NCI-H2029 (cell line): ENCODE measurements around the gene NECAB3.

ENCODE experiments used
- DNase-seq: peaks from one replicate; lab custom pipeline; 2025; lab: John Stamatoyannopoulos, UW

The NECAB3 gene

GRCh38 chr20:33697129-33697528 is 22.9 kb upstream of the NECAB3 start:
- no peak for DNase-seq

DNA sequence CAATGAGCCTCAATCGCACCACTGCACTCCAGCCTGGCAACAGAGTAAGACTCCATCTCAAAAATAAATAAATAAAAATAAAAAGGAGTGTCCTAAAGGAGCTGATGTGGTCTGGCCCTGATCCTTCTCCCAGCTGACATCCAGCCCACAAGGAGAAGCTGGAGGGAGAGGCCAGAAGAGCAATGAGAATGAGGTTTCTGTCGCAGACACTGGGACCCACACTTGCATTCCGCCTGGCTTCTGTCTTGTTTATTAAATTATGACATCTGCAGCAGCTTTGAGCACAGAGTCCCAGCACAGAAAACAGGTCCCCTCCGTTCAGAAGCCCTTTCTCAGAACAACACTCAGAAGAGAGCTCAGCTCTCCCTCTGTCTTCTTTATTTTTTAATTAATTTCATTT is 22.2 kb upstream of the NECAB3 start:
- no peak for DNase-seq

- DNase-seq = no peak
Measured at GRCh38 chr20:33694639-33695012, 20.4 kb upstream of the NECAB3 start.

DNA sequence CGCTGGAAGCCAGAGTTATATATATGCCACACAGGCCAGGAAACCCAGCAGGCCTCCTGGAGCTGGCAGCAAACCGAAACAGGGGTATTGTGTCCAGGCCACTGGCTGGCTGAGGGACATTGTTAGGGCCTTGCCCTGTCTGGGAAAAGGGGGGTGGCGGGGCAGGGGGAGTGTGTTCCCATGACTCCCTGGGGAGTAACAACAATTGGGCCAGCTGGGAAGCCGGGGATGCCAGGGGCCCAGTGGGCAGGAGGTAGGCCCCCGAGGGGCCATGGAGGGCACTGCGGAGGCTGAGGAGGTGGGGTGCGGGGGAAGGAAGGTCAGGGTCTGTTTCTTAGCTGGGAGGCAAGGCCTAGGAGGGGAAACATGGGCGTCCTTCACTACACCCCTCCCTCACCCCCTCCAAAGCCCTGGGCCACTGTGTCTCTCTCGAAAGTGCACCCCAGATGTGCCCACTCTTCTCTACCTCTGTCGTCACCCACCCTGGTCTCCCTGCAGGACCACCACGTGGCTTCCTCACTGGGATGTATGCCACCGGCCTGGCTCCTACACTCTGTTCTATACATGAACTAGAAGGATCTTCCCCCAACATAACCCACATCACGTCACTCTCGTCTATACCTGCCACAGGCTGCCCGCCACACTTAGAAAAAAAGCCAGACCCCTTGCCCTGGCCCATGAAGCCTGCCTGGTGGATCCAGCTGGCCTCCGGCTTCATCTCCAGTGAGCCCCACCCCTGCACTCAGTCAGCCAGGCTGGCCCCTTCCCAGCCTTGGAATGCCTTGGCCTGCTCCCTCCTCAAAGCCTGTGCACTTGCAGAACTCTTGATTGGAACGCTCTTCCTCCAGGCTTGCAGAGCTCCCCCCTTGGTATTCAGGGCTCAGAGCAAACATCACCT is 19.8 kb upstream of the NECAB3 start:
- DNase-seq = no peak

DNA sequence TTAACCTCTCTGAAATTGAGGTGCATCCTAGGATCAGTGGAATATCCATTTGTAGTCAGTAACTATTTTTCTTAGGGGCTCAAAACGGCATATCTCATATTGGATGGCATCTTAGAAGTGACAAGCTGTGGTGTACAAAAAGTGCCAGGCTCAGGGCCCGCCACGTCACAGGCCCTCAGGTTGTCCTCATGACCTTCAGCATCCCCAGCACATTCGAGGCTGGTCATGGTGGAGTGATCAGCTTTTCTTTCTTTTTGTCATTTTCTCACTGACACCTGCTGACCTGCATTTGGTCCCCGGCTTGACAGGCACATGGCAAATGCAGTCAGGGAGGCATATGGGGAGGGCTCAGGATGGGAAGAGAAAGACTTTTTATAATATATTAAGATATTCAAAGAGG is 19.1 kb upstream of the NECAB3 start:
- DNase-seq = no peak

DNA sequence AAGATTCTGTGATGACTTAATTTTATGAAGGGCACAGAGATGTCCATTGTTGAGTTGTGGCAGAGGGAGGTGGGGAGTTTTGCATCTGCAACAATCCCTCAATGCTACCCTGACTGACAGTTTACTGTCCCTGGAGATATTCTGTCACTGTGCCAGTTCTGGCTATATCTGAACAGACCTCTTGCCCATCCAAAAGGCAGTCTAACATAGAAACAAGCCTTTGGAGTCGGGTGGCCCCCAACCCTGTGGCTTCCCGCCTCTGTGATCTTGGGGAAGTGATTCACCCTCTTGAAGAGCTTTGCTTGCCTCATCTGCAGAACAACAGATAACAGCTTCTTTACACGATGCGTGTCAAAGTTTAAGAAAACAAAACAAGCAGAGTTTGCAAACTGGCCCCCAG is 15.7 kb upstream of the NECAB3 start:
- DNase-seq = no peak

- DNase-seq = no peak
Measured at GRCh38 chr20:33689493-33689892, 15.3 kb upstream of the NECAB3 start.

- no peak for DNase-seq
Measured at GRCh38 chr20:33688938-33689424, 14.8 kb upstream of the NECAB3 start.

DNA sequence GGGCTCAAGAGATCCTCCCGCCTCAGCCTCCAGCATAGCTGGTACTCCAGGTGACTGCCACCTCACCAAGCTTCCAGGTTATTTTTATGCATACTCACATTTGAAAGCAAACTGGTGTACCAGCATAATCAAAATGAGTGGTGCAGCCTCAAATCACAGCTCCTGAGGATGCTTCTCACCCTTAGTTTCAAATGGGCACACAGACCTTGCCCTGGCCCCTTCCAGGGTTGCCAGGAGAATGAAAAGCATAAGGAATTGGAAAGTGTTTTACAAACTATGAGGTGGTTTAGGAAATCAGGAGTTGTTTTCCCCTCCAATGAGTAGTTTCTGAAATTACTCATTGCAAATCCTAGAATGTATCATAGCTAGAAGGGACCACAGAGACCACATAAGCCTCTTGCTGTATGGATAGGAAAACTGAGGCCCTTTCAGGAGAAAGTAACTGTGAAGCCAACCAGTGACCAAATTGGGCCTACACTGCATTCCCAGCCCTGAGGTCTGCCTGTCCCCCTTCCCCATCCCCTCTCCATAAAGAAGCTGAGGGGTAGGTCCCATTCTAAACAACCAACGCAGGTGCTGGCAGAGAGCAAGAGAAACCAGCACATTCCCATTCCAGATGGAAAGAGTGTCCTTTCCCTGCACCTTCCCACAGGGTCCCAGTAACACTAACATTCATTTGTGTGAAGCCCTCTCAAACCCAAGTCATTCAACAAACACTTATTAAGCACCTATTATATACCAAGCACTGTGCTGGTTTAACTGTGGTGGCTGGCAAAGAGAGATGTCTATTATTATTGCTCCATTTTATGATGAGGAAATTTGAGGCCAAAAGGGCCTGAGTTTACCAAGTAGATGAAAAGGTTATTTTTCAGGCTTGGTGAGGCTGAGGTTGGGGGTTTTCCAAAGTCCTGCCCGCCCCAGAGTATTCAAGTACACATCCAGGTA is 14.0 kb upstream of the NECAB3 start:
- no peak for DNase-seq

DNA sequence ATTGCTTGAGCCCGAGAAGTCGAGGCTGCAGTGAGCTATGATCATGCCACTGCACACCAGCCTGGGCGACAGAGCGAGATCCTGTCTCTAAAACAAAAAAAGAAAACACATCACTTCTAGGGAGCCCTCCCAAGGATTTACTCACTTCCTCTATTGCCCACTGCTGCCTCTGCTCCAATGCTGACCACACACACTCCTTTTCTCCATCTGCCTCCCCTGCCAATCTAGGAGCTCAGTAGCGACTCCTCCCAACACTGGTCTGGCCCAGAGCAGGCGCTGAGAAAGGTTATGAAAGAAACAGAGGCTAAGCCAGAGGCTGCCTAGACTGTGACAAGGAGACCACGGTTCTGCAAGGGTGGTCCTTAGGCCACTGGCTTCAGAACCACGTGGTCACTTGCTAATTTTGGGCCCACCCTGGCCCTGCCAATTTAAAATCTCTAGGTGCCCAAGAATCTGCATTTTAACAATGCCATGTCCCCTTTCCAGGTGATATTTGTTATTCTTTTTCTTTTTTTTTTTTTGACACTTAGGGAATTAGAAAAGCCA is 13.2 kb upstream of the NECAB3 start:
- DNase-seq = no peak

GRCh38 chr20:33686984-33687366 is 12.7 kb upstream of the NECAB3 start:
- DNase-seq = no peak

DNA sequence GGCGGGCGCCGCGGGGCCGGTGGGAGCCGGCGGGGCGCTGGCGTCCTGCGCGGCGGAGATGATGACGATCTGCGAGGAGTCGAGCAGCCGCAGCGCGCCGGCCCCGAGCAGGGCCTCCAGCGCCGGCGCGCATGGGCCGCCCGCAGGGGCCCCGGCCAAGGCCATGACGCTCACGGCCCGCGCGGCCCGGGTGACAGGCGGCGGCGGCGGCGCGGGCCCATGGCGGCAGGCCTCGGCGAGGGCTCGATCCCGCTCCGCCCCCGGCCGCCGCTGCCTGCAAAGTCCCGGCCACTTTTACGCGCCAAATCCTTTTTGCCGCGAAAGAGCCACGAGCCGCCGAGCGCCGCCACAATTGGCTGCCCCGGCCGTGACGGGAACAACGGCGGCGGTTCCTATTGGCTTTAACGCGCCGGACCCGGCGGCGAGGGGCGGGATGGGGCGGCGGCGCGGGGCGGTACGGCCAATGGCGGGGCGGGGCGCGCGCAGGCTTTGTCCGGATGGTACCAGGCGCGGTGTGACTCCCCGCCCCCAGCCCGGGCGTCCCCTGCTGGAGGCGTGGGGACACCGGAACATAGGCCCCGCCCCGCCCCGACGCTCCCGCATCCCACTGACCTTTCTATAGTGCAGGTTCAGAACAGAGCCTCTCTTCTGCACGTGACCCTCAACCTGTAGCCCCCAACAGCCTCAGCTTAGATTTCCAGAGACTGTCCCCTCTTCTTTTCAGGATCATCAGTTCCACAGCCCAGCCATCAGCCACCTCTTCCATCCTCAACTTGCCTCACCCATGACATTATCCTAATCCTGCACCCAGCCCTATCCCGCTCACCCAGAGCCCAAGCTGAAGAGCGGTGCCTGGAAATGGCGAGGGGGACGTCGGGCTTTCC is 12.1 kb upstream of the NECAB3 start, which contains the start of gene E2F1:
TSS of gene E2F1 (minus strand) at position 286 of the 884 bp plus-strand sequence. CDS start at position 165, 121 bp downstream.
- DNase-seq = peak; percentile 95

DNA sequence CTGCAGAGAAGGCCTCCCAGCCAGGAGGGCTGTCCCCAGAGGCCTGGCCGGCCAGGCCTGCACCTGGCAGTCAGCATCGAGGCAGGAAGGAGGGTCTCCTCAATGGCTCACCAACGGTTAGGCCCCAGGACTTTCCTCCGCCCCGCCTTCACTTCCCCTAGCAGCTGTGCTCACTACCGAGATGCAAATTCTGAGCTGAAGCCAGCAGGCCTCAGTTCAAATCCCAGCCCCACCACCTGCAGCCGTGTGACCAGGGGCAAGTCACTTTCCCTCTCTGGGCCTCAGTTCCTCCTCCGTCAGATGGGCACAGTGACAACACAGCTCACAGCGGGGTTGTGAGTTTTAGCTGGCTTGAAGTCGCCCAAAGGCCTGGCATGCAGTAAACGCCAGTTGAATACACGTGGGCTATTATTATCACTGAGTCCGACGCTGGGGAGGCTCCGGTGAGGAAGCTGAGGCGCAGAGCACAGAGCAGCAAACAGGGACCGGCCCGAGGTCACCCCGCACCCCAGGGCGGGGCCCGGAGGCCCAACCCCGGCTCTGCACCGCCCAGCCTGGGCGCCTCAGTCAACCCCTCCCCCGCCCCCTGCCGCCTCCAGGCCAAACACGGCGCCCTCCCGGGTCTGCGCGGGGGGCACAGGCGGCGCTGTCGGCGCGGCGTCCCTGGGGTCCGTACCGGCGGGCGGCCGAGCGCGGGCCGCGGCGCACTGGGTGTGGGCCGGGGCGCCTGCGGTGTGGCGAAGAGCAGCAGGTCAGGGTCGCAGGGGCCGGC is 11.3 kb upstream of the NECAB3 start:
- DNase-seq = no peak

DNA sequence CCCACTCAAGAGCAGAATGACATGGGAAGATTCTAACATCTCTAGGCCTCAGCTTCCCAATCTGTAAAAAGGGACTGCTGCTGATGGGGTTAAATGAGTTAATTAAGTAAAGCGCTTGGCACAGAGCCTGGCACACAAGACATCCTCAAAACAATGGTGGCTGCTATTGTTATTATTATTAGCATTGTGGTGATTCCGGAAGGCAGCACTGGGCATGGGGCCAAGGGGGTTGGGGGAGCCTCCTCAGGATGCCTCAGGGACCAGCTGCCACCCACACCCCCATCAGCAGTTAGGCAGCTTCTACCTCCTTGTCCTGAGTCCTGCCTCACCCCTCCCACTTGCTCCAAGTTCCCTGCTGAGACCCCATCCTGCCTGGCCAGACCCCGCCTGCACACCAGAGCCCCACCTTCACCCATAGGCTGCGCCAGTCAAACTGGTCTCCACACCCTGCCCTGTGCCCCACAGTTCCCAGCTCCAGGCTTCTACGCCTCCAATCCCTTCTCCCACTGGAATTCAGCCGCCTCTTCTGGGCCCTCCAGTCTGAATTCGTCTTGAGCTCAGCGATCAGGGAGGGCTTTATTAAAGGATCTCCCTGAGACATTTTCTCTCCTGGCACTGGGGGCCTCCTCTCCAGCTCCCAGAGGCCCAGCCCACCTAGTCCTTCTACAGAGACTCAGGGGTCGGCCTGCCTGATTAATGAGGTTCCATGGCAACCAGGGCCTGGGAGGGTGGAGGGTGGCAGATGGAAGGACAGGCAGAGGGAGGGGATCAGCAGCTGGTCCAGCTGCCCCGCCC is 10.5 kb upstream of the NECAB3 start:
- no peak for DNase-seq

DNA sequence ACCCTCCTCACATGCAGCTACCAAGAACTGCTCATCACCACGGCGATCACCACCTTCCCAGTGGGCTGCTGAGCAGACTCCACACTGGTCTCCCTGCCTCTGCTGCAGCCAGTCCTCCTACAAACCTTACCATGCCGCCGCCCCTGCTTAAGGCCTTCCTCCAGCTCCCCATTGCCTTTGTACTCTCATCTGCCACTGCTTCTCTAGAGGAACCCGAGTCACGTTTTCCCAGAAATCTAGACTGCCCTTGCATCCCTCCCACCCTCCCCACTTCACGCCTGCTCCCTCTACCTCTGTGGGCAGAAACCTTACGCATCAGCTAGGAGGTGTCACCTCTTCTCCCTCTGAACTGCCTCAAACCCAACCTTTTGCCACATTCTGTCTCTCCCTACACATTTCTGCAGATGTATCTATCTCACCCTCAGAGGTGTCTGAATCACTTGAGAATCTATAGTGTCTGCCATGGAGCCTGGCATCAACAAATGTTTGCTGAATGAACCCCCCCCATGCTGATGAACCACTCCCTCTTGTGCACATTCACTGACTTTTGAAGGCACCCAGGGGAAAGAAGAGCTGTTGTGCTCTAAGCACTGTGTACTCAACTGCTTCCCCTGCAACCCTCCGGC is 7.6 kb upstream of the NECAB3 start:
- no peak for DNase-seq

- DNase-seq = no peak
Measured at GRCh38 chr20:33681288-33681687, 7.1 kb upstream of the NECAB3 start.

DNA sequence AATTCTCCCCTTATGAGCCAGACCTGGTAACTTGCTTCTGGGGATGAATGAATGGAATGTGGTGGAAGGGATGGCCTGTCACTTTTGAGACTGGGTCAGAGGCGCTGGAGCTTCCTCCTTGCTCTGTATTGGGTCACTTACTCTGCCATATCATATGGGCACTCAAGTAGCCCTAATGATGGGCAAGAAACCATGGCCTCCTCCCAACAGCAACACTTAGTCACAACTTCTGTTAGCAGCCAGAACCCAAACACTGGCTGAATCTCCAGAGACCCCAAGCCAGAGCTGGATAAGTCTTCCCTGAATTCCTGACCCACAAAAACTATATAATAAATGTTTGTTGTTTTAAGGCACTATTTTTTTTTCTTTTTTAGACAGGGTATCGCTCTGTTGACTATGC is 6.5 kb upstream of the NECAB3 start:
- no peak for DNase-seq

- no peak for DNase-seq
Measured at GRCh38 chr20:33679758-33680485, 5.7 kb upstream of the NECAB3 start.
